CD14-positive monocyte (primary cell): ENCODE data around the gene KNDC1. TPM values are rescaled to one million over a fixed set of nuclear protein-coding genes. Genes with fewer than 3 reads are reported as not detected.

Source experiments
- DNase-seq, 3 donors: peaks; one replicate each; pipeline ENCODE4 v3.0.0-alpha.2; 2011 to 2022
- H2AFZ ChIP-seq: 2 replicates; pipeline ENCODE4 v1.6.0; 2012; ENCODE audit warnings: mild to moderate bottlenecking, low read depth, low read length, inconsistent platforms; ENCODE audit not compliant: insufficient read depth, poor library complexity, severe bottlenecking
- H3K27ac ChIP-seq, 2 donors: 1 replicate in 1 of 2; 2 replicates in 1 of 2; pipeline ENCODE4 v1.5.1; 2012 to 2013; ENCODE audit warnings: low read length in 2 of 2, control low read depth in 1 of 2, inconsistent platforms in 1 of 2, low read depth in 1 of 2, mild to moderate bottlenecking in 1 of 2
- H3K27me3 ChIP-seq, 2 donors: one replicate each; pipeline versions ENCODE4 v1.6.0 to v1.6.1; 2011 to 2013; ENCODE audit warnings: low read length in 2 of 2; ENCODE audit not compliant: control insufficient read depth in 2 of 2, insufficient read depth in 2 of 2
- H3K36me3 ChIP-seq, 2 donors: replicated peaks in 1 of 2; 1 replicate in 1 of 2; 2 replicates in 1 of 2; pipeline versions ENCODE4 v1.5.1 to v1.6.1; 2012 to 2013; ENCODE audit warnings: low read length in 2 of 2, control low read depth in 1 of 2, inconsistent platforms in 1 of 2, mild to moderate bottlenecking in 1 of 2; ENCODE audit not compliant: insufficient read depth in 2 of 2, control insufficient read depth in 1 of 2
- H3K4me1 ChIP-seq, 2 donors: 1 replicate in 1 of 2; 2 replicates in 1 of 2; pipeline versions ENCODE4 v1.5.1 to v1.6.1; 2012 to 2013; ENCODE audit warnings: low read length in 2 of 2, control low read depth in 1 of 2, inconsistent platforms in 1 of 2, mild to moderate bottlenecking in 1 of 2, moderate library complexity in 1 of 2; ENCODE audit not compliant: insufficient read depth in 2 of 2, control insufficient read depth in 1 of 2
- H3K4me2 ChIP-seq: replicated peaks from 2 replicates; pipeline ENCODE3; 2012; ENCODE audit warnings: low read length, moderate library complexity, mild to moderate bottlenecking; ENCODE audit not compliant: poor library complexity, severe bottlenecking; ENCODE audit errors: extremely low read depth
- H3K4me3 ChIP-seq, 3 experiments: fragments of 200-600 bp in 1 of 3; sonication (generic) in 1 of 3; replicated peaks in 1 of 3; 1 replicate in 2 of 3; 2 replicates in 1 of 3; pipeline ENCODE4 v1.5.1; 2011 to 2013; ENCODE audit warnings: low read length in 3 of 3, mild to moderate bottlenecking in 3 of 3, control low read depth in 2 of 3, low read depth in 2 of 3, inconsistent platforms in 1 of 3, moderate library complexity in 1 of 3
- H3K79me2 ChIP-seq: 2 replicates; pipeline ENCODE4 v1.6.0; 2012; ENCODE audit warnings: mild to moderate bottlenecking, control low read depth, inconsistent platforms, low read length, moderate library complexity; ENCODE audit not compliant: insufficient read depth
- H3K9ac ChIP-seq: 2 replicates; pipeline ENCODE4 v1.6.0; 2017; ENCODE audit warnings: low read length, mild to moderate bottlenecking; ENCODE audit not compliant: insufficient read depth, poor library complexity, severe bottlenecking
- H3K9me3 ChIP-seq, 2 donors: replicated peaks in 1 of 2; 1 replicate in 1 of 2; 2 replicates in 1 of 2; pipeline versions ENCODE4 v1.5.1 to v1.6.1; 2012 to 2013; ENCODE audit warnings: low read length in 2 of 2, control low read depth in 1 of 2; ENCODE audit not compliant: control insufficient read depth in 1 of 2, insufficient read depth in 1 of 2
- H4K20me1 ChIP-seq: 2 replicates; pipeline ENCODE4 v1.6.0; 2012; ENCODE audit warnings: mild to moderate bottlenecking, low read length, control low read depth, moderate library complexity; ENCODE audit not compliant: insufficient read depth
- H3K27ac Mint-ChIP-seq, 7 donors: one replicate each; pipeline ENCODE4 v1.8.0; 2020; ENCODE audit warnings: mild to moderate bottlenecking in 7 of 7, mixed read lengths in 7 of 7, moderate library complexity in 6 of 7, inconsistent platforms in 2 of 7
- H3K27me3 Mint-ChIP-seq, 3 donors: one replicate each; pipeline ENCODE4 v1.8.0; 2021 to 2022; ENCODE audit warnings: low read depth in 3 of 3, mild to moderate bottlenecking in 3 of 3, mixed read lengths in 3 of 3, moderate library complexity in 3 of 3, inconsistent platforms in 1 of 3
- H3K36me3 Mint-ChIP-seq, 2 donors: one replicate each; pipeline ENCODE4 v1.8.0; 2020; ENCODE audit warnings: mixed read lengths in 2 of 2, inconsistent platforms in 1 of 2, mild to moderate bottlenecking in 1 of 2
- H3K4me1 Mint-ChIP-seq: one replicate; pipeline ENCODE4 v1.8.0; 2020; ENCODE audit warnings: mild to moderate bottlenecking, mixed read lengths
- H3K4me3 Mint-ChIP-seq, 2 donors: one replicate each; pipeline ENCODE4 v1.8.0; 2020; ENCODE audit warnings: mild to moderate bottlenecking in 2 of 2, mixed read lengths in 2 of 2, moderate library complexity in 1 of 2
- H3K9me3 Mint-ChIP-seq, 7 donors: one replicate each; pipeline ENCODE4 v1.8.0; 2020 to 2022; ENCODE audit warnings: mixed read lengths in 7 of 7, mild to moderate bottlenecking in 6 of 7, moderate library complexity in 6 of 7, inconsistent platforms in 2 of 7
- CTCF ChIP-seq: fragments of 200-600 bp; IDR thresholded peaks from one replicate; pipeline ENCODE4 v1.8.0; 2022; ENCODE audit warnings: antibody characterized with exemption, mild to moderate bottlenecking
- WGBS: methylation state at CpG from one replicate; pipeline ENCODE4 v1.1.5; 2013; ENCODE audit warnings: missing lambda C conversion rate; ENCODE audit not compliant: insufficient coverage; 5-methylcytosine and 5-hydroxymethylcytosine counted together
- intact Hi-C, 2 donors: fragments of 100-400 bp; cut with micrococcal nuclease; formaldehyde crosslinking; loops; one replicate each; pipeline versions ENCODE4 v1.15.0 to v1.15.1; 2023
- polyA plus RNA-seq, 3 donors: library from polyadenylated mRNA; depleted of rRNA in 1 of 3; unstranded in 2 of 3; stranded (reverse) in 1 of 3; fragments of 300-500 nt in 2 of 3; fragments of >200 nt in 1 of 3; fragmentation: Illumina TruSeq in 2 of 3; gene quantifications; 1 replicate in 2 of 3; 2 replicates in 1 of 3; pipeline ENCODE4 v1.2.3, GENCODE V29; 2012 to 2021

Gene KNDC1
- polyA plus RNA-seq, 3 donors, result 0.22 to 0.80 TPM; not detected in 1

- intact Hi-C loops, result no loop called here
- no peaks in the 10 kb centered on the region for H3K79me2 ChIP-seq
- no peak overlapping the region for H3K9ac ChIP-seq
- Mint-ChIP-seq H3K27ac (no peak overlapping the region), H3K36me3 (no peaks in the 10 kb centered on the region), H3K4me1 (no peaks in the 10 kb centered on the region), H3K27me3 (peaks cover 27 to 41% (median 28%) of the 10 kb centered on the region in 3 donors), H3K9me3 (peaks cover 0 to 5% (median 2%) of the 10 kb centered on the region in 7 donors), H3K4me3 (no peak overlapping the region)
- no peak for TF ChIP-seq CTCF
- no peak overlapping the region for H3K4me3 ChIP-seq
- no peak for DNase-seq
- no peaks in the 10 kb centered on the region for H3K36me3 ChIP-seq
- no peaks in the 10 kb centered on the region for H3K4me1 ChIP-seq
- H3K9me3 ChIP-seq, result peaks cover 0 to 3% of the 10 kb centered on the region in 2 donors
- H3K4me2 ChIP-seq, result no peak overlapping the region
- H3K27me3 ChIP-seq, result peaks cover 0 to 22% of the 10 kb centered on the region in 2 donors
- H2AFZ ChIP-seq, result no peak overlapping the region
- H3K27ac ChIP-seq, result no peak overlapping the region
- no peaks in the 10 kb centered on the region for H4K20me1 ChIP-seq
- WGBS, result 87% methylated on average over 8 of the region's 30 CpGs
Measured at GRCh38 chr10:133154996-133155778, 4.8 kb upstream of the KNDC1 start.

- Mint-ChIP-seq H3K4me1 (no peaks in the 10 kb centered on the region), H3K9me3 (peaks cover 0 to 5% (median 0%) of the 10 kb centered on the region in 7 donors), H3K4me3 (no peak overlapping the region), H3K27ac (no peak overlapping the region), H3K36me3 (no peaks in the 10 kb centered on the region), H3K27me3 (peaks cover 26 to 44% (median 32%) of the 10 kb centered on the region in 3 donors)
- Histone ChIP-seq H3K27me3 (peaks cover 13 to 35% of the 10 kb centered on the region in 2 donors), H3K79me2 (no peaks in the 10 kb centered on the region), H3K4me2 (no peak overlapping the region), H3K9ac (no peak overlapping the region), H3K4me1 (peaks cover 0 to 3% of the 10 kb centered on the region in 2 donors), H3K27ac (no peak overlapping the region), H2AFZ (no peak overlapping the region), H3K4me3 (no peak overlapping the region), H4K20me1 (no peaks in the 10 kb centered on the region), H3K36me3 (no peaks in the 10 kb centered on the region), H3K9me3 (no peaks in the 10 kb centered on the region)
- DNase-seq, result no peak
- WGBS, result 87% methylated on average over 15 of the region's 24 CpGs
- intact Hi-C loops, result no loop called here
- TF ChIP-seq CTCF, result no peak
Measured at GRCh38 chr10:133156674-133157579, 3.1 kb upstream of the KNDC1 start.
